ENCODE data around the gene REP15.

- TF ChIP-seq CTCF (IDR thresholded peaks at IDR 0.05) (no peak), POLR2AphosphoS5 (IDR thresholded peaks at IDR 0.05) (no peak), POLR2A (IDR thresholded peaks at IDR 0.05) (no peak)
Observed at GRCh38 chr12:27650011-27650410, 46.2 kb upstream of the REP15 start.
